Esophagus squamous epithelium (tissue), 4 donors: ENCODE results near the gene TRIM41.

Experiments used
- POLR2A ChIP-seq, 4 donors: fragments of 450-650 bp; IDR thresholded peaks; one replicate each; pipeline ENCODE4 v1.6.1; 2017; ENCODE audit warnings: antibody characterized with exemption in 4 of 4, mild to moderate bottlenecking in 4 of 4, moderate library complexity in 3 of 4
- TF ChIP-seq, protein P1 (sequence below), 6 experiments: fragments of 450-650 bp in 4 of 6; fragments of 200-600 bp in 2 of 6; sonication (generic) in 2 of 6; IDR thresholded peaks; one replicate each; pipeline ENCODE4 v1.5.1; 2016 to 2019; ENCODE audit warnings: antibody characterized with exemption in 6 of 6, mild to moderate bottlenecking in 4 of 6, moderate library complexity in 4 of 6

DNA sequence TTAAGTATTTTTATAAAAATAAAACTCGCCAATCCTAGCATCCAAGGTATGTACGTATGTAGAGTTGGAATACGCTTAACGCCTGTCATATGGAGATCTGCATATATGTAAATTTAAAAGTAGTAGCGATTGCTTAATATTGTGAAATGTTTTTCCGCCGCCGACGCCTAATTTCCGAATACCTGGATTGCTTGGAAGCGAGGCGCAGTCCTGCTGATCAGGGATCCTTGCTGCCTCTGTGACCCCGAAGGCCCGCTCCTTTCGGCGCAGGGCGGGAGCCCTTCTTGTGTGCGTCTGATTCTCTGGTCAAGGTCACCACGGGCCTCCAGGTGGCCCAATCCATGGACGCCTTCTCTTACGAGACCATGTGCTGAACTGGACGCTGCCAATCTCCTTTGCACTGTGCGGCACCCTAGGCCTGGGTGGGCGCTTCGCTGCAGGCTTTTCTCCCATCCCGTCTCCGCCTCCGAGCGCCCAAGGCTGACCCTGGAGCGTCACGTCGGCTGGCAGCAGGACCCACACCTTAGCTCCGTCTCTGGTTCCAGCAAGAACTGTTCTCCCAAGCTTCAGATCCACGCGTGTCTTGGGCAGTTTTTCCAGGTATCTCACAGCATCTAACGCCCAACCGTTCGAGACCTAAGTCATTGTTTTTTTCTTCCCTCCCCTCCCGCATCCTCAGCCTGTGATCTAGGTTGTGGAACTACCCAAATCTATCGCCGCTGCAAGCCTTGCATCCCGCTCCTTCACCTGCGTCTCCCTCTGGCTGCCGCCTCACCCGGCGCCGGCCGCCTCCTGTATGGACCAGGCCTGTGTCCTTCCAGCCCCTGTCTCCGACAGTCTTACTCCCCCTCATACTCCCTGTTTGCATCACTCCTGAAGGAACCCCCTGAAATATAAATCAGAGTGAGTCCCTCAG lies 3.6 kb upstream of the TRIM41 start:
- TF ChIP-seq, protein P1, sequence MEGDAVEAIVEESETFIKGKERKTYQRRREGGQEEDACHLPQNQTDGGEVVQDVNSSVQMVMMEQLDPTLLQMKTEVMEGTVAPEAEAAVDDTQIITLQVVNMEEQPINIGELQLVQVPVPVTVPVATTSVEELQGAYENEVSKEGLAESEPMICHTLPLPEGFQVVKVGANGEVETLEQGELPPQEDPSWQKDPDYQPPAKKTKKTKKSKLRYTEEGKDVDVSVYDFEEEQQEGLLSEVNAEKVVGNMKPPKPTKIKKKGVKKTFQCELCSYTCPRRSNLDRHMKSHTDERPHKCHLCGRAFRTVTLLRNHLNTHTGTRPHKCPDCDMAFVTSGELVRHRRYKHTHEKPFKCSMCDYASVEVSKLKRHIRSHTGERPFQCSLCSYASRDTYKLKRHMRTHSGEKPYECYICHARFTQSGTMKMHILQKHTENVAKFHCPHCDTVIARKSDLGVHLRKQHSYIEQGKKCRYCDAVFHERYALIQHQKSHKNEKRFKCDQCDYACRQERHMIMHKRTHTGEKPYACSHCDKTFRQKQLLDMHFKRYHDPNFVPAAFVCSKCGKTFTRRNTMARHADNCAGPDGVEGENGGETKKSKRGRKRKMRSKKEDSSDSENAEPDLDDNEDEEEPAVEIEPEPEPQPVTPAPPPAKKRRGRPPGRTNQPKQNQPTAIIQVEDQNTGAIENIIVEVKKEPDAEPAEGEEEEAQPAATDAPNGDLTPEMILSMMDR (IDR thresholded peaks at IDR 0.05) = no peak
- TF ChIP-seq POLR2A (IDR thresholded peaks at IDR 0.05) = no peak
